Large intestine (tissue), 3 donors: Measurements from ENCODE around the gene DIP2C. TPM values are rescaled to one million over a fixed set of nuclear protein-coding genes. Genes with fewer than 3 reads are reported as not detected.
A peak's percentile ranks its signal among the peaks of the same experiment; 100 is the strongest.
"Not testable (repeated sequence)": the region's sequence is repeated elsewhere in the genome, so short reads cannot be mapped to it uniquely, and the experiment has no call there.

ENCODE experiments used
- DNase-seq, 2 donors: peaks; one replicate each; pipeline versions ENCODE4 v3.0.0 to v3.0.0-alpha.2; 2013
- H3K27ac ChIP-seq: one replicate; pipeline ENCODE4 v1.5.1; 2013; ENCODE audit warnings: low read length
- H3K27me3 ChIP-seq: 2 replicates; pipeline ENCODE4 v1.6.1; 2013; ENCODE audit warnings: low read length; ENCODE audit not compliant: control insufficient read depth, insufficient read depth
- H3K36me3 ChIP-seq: 2 replicates; pipeline ENCODE4 v1.6.1; 2013; ENCODE audit warnings: low read length; ENCODE audit not compliant: control insufficient read depth, insufficient read depth
- H3K4me1 ChIP-seq: one replicate; pipeline ENCODE4 v1.6.1; 2013; ENCODE audit warnings: low read length; ENCODE audit not compliant: control insufficient read depth, insufficient read depth
- H3K4me3 ChIP-seq: one replicate; pipeline ENCODE4 v1.5.1; 2013; ENCODE audit warnings: low read length
- H3K9me3 ChIP-seq: one replicate; pipeline ENCODE4 v1.6.1; 2013; ENCODE audit warnings: mild to moderate bottlenecking, low read depth, low read length, moderate library complexity; ENCODE audit not compliant: control insufficient read depth
- WGBS: methylation state at CpG from one replicate; pipeline ENCODE4 v1.1.5; 2013; ENCODE audit warnings: low lambda C conversion rate; ENCODE audit not compliant: insufficient coverage; 5-methylcytosine and 5-hydroxymethylcytosine counted together
- polyA plus RNA-seq: library from polyadenylated mRNA; unstranded; fragments of 120-200 nt; gene quantifications from one replicate; pipeline ENCODE4 v1.2.1, GENCODE V29; 2013

The DIP2C gene
- polyA plus RNA-seq, 1 donor = 16.5 TPM

DNA sequence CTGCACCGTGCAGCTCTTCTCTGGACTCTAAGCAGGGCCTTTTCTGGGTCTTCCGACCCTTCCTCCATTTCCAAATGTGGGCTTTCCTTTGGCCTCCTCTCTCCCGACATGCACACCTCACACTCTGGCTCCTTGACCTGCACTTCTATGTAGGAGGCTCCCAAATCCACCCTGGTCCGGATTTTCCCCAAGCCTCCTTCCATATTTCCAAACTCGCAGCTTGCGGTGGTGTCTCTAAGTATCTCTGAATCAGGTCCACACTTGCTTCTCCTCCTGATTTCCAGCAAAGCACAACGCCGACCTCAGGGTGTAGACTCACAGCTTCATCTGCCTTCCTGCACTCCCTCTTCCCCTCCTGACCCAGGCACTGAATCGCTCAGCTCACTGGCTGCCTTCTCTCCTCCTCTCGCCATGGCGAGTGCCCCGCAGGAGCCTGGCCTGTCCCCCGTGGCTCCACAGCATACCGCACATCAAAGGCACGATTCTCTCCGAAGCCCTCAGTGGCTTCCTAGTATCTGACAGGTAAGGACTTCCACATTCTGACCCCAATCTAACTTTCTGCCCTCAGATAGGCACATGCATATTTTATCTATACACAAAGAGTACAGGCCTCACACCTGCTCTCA, 27.8 kb downstream of the DIP2C start:
- Histone ChIP-seq H3K9me3 (peaks cover 14% of the 10 kb centered on the region), H3K36me3 (no peaks in the 10 kb centered on the region), H3K4me3 (no peak overlapping the region), H3K27me3 (no peaks in the 10 kb centered on the region), H3K27ac (peak overlapping the region; percentile 79), H3K4me1 (peaks cover 32% of the 10 kb centered on the region)
- 69% methylated on average over 2 of the region's 16 CpGs for WGBS
- peak in 1 of 2 donors; percentile 51 for DNase-seq

DNA sequence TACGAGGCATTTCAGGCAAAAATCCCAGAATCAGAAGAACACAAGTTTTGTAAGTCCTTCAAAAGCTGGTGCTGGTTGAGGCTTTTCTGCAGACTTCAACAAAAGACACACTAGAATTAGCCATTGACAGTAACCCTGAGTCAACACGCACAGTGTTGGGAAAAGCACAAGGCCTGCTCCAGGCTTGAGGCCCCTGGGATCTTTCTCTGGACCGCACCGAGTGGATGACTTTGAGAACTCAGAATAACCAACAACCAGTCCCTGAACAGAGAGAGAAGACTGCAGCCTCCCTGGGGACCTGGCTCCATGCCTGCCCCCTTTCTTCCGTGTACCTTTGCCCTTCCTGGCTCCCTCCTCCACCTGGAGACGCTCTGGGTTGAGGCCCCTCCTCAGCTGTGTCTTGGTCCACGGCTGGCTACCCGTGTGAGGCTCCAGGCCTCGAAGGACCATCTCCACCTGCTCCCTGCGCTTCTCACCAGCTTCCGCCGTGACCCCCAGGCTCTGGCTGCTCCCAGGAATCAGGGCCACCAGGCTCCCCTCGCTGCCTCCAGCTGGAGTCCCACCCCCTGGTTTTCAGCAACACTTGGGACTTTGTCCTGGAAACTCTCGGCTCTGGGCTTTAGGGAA, 28.4 kb downstream of the DIP2C start:
- H3K4me1 ChIP-seq = peaks cover 32% of the 10 kb centered on the region
- no peaks in the 10 kb centered on the region for H3K27me3 ChIP-seq
- no CpG with 5 or more reads among the region's 14 CpGs for WGBS
- peak overlapping the region; percentile 79 for H3K27ac ChIP-seq
- peak in 1 of 2 donors; percentile 88 for DNase-seq
- peaks cover 8% of the 10 kb centered on the region for H3K9me3 ChIP-seq
- no peaks in the 10 kb centered on the region for H3K36me3 ChIP-seq
- H3K4me3 ChIP-seq = no peak overlapping the region

DNA sequence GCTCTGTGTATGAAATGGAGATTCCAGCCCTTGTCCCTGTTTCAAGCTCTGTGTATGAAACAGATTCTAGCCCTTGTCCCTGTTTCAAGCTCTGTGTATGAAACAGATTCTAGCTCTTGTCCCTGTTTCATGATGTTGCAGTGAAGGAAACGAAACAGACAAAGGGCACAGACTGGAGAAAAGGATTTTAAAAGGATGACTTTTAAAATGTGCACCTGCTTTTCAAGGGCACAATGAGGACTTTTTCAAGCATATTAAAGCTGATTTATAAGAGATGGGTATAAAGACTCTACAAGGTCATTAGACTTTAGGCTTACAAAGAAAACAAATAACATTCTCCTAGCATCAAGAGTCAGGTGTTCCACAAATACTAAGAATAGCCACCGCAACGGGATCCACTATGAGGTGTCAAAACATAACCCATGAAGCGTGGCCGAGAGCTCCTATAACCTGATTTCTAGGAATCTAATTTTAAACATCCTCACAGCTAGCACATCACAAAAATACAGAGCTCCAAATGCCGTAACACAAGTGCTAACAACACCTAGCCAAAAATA, 29.0 kb downstream of the DIP2C start:
- H3K4me1 ChIP-seq = peaks cover 32% of the 10 kb centered on the region
- no peaks in the 10 kb centered on the region for H3K36me3 ChIP-seq
- DNase-seq = no peak

DNA sequence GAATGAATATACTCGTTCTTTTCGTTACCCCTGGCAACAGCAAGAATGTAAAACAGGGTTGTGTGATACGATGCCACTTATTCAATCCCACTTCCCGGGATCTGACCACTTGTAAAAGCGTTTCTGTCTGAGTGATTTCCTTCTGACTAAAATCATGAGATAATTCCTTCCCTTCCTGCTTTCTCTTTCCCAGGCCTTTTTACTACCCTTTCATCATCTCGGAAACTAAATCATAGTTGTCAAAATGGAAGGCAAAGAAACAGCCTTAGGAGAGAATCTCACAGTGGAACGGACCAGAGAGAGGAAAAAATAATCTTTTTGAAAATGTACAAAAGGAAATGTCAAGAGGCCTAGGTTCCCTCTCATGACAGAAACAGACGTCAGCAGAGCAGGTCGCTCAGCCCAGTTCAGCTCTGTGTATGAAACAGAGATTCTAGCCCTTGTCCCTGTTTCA, 29.8 kb downstream of the DIP2C start:
- no peaks in the 10 kb centered on the region for H3K36me3 ChIP-seq
- H3K27ac ChIP-seq = peak overlapping the region; percentile 79
- no peaks in the 10 kb centered on the region for H3K9me3 ChIP-seq
- H3K4me1 ChIP-seq = peaks cover 37% of the 10 kb centered on the region
- DNase-seq = peak in 1 of 2 donors; percentile 64
- no peaks in the 10 kb centered on the region for H3K27me3 ChIP-seq
- H3K4me3 ChIP-seq = no peak overlapping the region
- no CpG with 5 or more reads among the region's 9 CpGs for WGBS

More for the DNA sequence above, 29.0 kb downstream of the DIP2C start:
- no peak overlapping the region for H3K4me3 ChIP-seq
- H3K27me3 ChIP-seq = no peaks in the 10 kb centered on the region
- WGBS = 71% methylated on average over 1 of the region's 6 CpGs
- peak overlapping the region; percentile 79 for H3K27ac ChIP-seq
- peaks cover 2% of the 10 kb centered on the region for H3K9me3 ChIP-seq

DNA sequence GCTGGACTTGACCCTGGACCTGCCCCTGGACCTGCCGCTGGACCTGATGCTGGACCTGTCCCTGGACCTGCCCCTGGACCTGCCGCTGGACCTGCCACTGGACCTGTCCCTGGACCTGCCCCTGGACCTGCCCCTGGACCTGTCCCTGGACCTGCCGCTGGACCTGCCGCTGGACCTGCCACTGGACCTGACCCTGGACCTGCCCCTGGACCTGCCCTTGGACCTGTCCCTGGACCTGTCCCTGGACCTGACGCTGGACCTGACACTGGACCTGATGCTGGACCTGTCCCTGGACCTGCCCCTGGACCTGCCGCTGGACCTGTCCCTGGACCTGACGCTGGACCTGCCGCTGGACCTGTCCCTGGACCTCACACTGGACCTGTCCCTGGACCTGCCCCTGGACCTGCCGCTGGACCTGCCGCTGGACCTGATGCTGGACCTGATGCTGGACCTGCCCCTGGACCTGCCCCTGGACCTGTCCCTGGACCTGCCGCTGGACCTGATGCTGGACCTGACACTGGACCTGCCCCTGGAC, 31.6 kb downstream of the DIP2C start:
- H3K9me3 ChIP-seq, H3K36me3 ChIP-seq, H3K27me3 ChIP-seq, H3K4me3 ChIP-seq, DNase-seq, H3K27ac ChIP-seq: not testable (repeated sequence)
- WGBS = no CpG with 5 or more reads among the region's 11 CpGs
- peaks cover 52% of the 10 kb centered on the region for H3K4me1 ChIP-seq

DNA sequence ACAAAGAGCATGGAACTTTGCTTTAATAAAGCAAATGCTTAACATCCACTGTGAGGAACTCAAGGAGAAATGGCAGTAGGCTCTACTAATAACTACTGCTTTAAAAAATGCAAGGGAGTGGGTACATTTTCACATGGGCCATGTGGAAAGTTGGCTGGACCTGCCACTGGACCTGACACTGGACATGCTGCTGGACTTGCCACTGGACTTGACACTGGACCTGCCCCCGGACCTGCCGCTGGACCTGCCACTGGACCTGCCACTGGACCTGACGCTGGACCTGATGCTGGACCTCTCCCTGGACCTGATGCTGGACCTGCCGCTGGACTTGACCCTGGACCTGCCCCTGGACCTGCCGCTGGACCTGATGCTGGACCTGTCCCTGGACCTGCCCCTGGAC, 32.6 kb downstream of the DIP2C start:
- Histone ChIP-seq H3K27ac (no peak overlapping the region), H3K9me3 (peaks cover 3% of the 10 kb centered on the region), H3K4me1 (peaks cover 46% of the 10 kb centered on the region), H3K36me3 (peaks cover 4% of the 10 kb centered on the region), H3K27me3 (no peaks in the 10 kb centered on the region), H3K4me3 (no peak overlapping the region)
- no CpG with 5 or more reads among the region's 5 CpGs for WGBS
- no peak for DNase-seq

GRCh38 chr10:655184-655583, 34.3 kb downstream of the DIP2C start:
- peaks cover 3% of the 10 kb centered on the region for H3K9me3 ChIP-seq
- no peaks in the 10 kb centered on the region for H3K27me3 ChIP-seq
- peaks cover 6% of the 10 kb centered on the region for H3K36me3 ChIP-seq
- DNase-seq = no peak
- no peak overlapping the region for H3K4me3 ChIP-seq
- H3K27ac ChIP-seq = peak overlapping the region; percentile 89
- WGBS = no CpG with 5 or more reads among the region's 8 CpGs
- H3K4me1 ChIP-seq = peaks cover 43% of the 10 kb centered on the region

- H3K27ac ChIP-seq = peak overlapping the region; percentile 89
- 93% methylated on average over 2 of the region's 6 CpGs for WGBS
- peaks cover 45% of the 10 kb centered on the region for H3K4me1 ChIP-seq
- no peak overlapping the region for H3K4me3 ChIP-seq
- H3K36me3 ChIP-seq = peaks cover 6% of the 10 kb centered on the region
- no peaks in the 10 kb centered on the region for H3K27me3 ChIP-seq
- DNase-seq = no peak
- peaks cover 3% of the 10 kb centered on the region for H3K9me3 ChIP-seq
Observed at GRCh38 chr10:654647-654996, 34.8 kb downstream of the DIP2C start.

DNA sequence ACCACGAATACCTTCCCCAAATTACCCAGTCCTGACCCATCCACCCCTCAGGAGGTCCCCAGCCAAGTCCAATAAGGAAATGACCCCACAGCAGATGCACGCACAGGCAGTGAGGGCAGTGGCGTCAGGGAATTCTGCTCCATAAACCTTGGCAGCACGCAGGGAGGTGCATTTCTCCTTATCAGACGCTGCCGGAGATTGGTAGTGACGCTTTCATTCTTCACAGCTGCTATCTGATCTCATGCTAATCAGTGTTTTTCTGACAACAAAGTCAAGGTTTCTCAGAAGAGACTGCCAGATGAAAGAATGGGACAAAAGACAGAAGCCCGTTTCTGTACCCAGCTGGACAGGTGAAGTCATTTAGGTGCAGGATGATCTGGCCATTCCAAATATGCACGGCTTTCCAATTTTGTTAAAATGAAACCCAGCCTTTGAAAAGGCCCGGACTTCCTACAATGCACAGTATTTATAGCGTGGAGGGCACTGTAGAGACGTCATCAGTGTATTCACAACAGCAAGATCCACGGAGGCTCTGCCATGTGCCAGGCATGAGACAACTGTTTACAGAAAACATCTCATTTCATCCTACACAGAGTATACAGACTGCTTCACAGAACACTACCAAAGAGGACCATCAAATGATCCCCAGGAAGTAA, 35.3 kb downstream of the DIP2C start:
- peak; percentile 82 to 89 for DNase-seq
- Histone ChIP-seq H3K4me3 (peak overlapping the region; percentile 27), H3K27me3 (no peaks in the 10 kb centered on the region), H3K9me3 (peaks cover 3% of the 10 kb centered on the region), H3K27ac (peak overlapping the region; percentile 89), H3K36me3 (peaks cover 6% of the 10 kb centered on the region), H3K4me1 (peaks cover 46% of the 10 kb centered on the region)
- WGBS = no CpG with 5 or more reads among the region's 13 CpGs

DNA sequence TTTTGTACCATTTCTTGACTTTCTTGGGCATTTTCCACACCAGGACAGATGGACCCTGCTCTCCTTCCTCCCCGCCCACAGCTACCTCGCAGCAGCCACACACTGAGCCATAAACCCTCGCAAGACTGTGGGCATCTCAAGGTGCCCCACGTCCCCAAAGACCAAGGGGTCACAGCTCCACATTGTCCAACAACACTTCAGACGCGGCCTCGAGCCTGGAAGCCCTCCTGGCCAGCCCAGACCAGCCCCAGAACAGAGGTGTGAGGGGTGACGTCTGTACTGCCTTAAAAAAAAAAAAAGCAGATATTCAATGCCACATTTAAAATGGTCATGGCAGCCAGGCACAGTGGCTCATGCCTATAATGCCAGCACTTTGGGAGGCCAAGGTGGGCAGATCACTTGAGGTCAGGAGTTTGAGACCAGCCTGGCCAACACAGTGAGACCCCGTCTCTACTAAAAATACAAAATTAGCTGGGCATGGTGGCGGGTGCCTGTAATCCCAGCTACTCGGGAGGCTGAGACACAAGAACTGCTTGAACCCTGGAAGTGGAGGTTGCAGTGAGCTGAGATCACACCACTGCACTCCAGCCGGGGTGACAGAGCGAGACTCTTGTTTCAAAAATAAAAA, 36.5 kb downstream of the DIP2C start:
- DNase-seq, H3K4me3 ChIP-seq, H3K9me3 ChIP-seq, H3K36me3 ChIP-seq, H3K27me3 ChIP-seq: not testable (repeated sequence)
- WGBS = no CpG with 5 or more reads among the region's 13 CpGs
- Histone ChIP-seq H3K27ac (peak overlapping the region; percentile 89), H3K4me1 (peaks cover 41% of the 10 kb centered on the region)
